ENCODE measurements around the gene MAIP1. TPM values are rescaled to one million over a fixed set of nuclear protein-coding genes. Genes with fewer than 3 reads are reported as not detected.

The MAIP1 gene
- total and polyA plus RNA-seq, 2 donors (not counting 1 experiment from before 2014, with no cell fraction given): 14.5 to 24.8 TPM

GRCh38 chr2:199914372-199914958 is 40.9 kb upstream of the MAIP1 start:
- Histone ChIP-seq H3K27ac (ENCODE audit: insufficient read depth, low read length) (no peak overlapping the region), H3K79me2 (ENCODE audit: control insufficient read depth, insufficient read depth, low read length) (peaks cover 66% of the 10 kb centered on the region), H4K20me1 (ENCODE audit: control insufficient read depth, extremely low read depth, insufficient read depth, low read length) (no peaks in the 10 kb centered on the region), H3K4me1 (ENCODE audit: control insufficient read depth, extremely low read depth, insufficient read depth, low read length) (no peaks in the 10 kb centered on the region), H3K9me3 (ENCODE audit: control insufficient read depth, insufficient read depth, low read depth, low read length) (no peaks in the 10 kb centered on the region), H3K4me2 (ENCODE audit: extremely low read depth, insufficient read depth, low read length) (no peak overlapping the region), H3K36me3 (ENCODE audit: control insufficient read depth, insufficient read depth, low read length) (peaks cover 1% of the 10 kb centered on the region), H3K27me3 (ENCODE audit: control insufficient read depth, insufficient read depth, low read length) (no peaks in the 10 kb centered on the region), H2AFZ (ENCODE audit: low read length) (no peak overlapping the region), H3K9ac (ENCODE audit: insufficient read depth, low read length) (no peak overlapping the region), H3K4me3 (replicated peaks in 1 of 4; ENCODE audit: control extremely low read depth in 1 of 4, insufficient read depth in 1 of 4, low read depth in 3 of 4, low read length in 4 of 4) (no peak overlapping the region)
- no peak for DNase-seq (ENCODE audit: low read depth in 2 of 2)
- TF ChIP-seq, protein P1, sequence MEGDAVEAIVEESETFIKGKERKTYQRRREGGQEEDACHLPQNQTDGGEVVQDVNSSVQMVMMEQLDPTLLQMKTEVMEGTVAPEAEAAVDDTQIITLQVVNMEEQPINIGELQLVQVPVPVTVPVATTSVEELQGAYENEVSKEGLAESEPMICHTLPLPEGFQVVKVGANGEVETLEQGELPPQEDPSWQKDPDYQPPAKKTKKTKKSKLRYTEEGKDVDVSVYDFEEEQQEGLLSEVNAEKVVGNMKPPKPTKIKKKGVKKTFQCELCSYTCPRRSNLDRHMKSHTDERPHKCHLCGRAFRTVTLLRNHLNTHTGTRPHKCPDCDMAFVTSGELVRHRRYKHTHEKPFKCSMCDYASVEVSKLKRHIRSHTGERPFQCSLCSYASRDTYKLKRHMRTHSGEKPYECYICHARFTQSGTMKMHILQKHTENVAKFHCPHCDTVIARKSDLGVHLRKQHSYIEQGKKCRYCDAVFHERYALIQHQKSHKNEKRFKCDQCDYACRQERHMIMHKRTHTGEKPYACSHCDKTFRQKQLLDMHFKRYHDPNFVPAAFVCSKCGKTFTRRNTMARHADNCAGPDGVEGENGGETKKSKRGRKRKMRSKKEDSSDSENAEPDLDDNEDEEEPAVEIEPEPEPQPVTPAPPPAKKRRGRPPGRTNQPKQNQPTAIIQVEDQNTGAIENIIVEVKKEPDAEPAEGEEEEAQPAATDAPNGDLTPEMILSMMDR (conservative IDR thresholded peaks at IDR 0.05 in 1 of 2, IDR thresholded peaks at IDR 0.05 in 1 of 2; ENCODE audit: low read depth in 1 of 2, low read length in 2 of 2): no peak
- TF ChIP-seq EZH2 (IDR thresholded peaks at IDR 0.05; ENCODE audit: low read length, missing control alignments): no peak

- no peaks in the 10 kb centered on the region for H4K20me1 ChIP-seq (ENCODE audit: control insufficient read depth, extremely low read depth, insufficient read depth, low read length)
- peaks cover 79% of the 10 kb centered on the region for H3K79me2 ChIP-seq (ENCODE audit: control insufficient read depth, insufficient read depth, low read length)
- H3K4me3 ChIP-seq (replicated peaks in 1 of 4; ENCODE audit: control extremely low read depth in 1 of 4, insufficient read depth in 1 of 4, low read depth in 3 of 4, low read length in 4 of 4): no peak overlapping the region
- peaks cover 1% of the 10 kb centered on the region for H3K36me3 ChIP-seq (ENCODE audit: control insufficient read depth, insufficient read depth, low read length)
- H3K27me3 ChIP-seq (ENCODE audit: control insufficient read depth, insufficient read depth, low read length): no peaks in the 10 kb centered on the region
- no peak overlapping the region for H2AFZ ChIP-seq (ENCODE audit: low read length)
- no peaks in the 10 kb centered on the region for H3K4me1 ChIP-seq (ENCODE audit: control insufficient read depth, extremely low read depth, insufficient read depth, low read length)
- no peak overlapping the region for H3K27ac ChIP-seq (ENCODE audit: insufficient read depth, low read length)
- no peaks in the 10 kb centered on the region for H3K9me3 ChIP-seq (ENCODE audit: control insufficient read depth, insufficient read depth, low read depth, low read length)
- no peak for DNase-seq (ENCODE audit: low read depth in 2 of 2)
- TF ChIP-seq, protein P1 (conservative IDR thresholded peaks at IDR 0.05 in 1 of 2, IDR thresholded peaks at IDR 0.05 in 1 of 2; ENCODE audit: low read depth in 1 of 2, low read length in 2 of 2): no peak
- TF ChIP-seq EZH2 (IDR thresholded peaks at IDR 0.05; ENCODE audit: low read length, missing control alignments): no peak
- no peak overlapping the region for H3K4me2 ChIP-seq (ENCODE audit: extremely low read depth, insufficient read depth, low read length)
- H3K9ac ChIP-seq (ENCODE audit: insufficient read depth, low read length): no peak overlapping the region
Observed at GRCh38 chr2:199916980-199917379, 38.4 kb upstream of the MAIP1 start.

DNA sequence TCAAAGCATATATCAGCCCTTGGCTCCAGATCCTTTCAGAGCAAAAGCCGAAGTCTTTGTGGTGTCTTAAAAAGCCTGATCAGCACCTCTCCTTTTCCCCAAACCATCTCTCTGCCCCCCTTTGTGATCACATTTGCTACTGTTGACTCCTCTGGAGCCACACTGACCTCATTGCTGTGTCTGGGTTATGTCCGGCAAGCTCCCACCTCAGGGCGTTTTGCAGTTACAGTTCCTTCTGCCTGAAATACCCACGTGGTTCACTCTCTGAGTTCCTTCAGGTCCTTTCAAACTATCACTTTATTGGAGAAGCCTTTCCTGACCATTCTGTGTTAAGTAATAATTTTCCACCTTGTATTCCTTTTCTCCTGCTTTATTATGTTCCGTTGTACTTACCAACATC is 32.5 kb upstream of the MAIP1 start:
- no peak for DNase-seq (ENCODE audit: low read depth in 2 of 2)
- H3K27ac ChIP-seq (ENCODE audit: insufficient read depth, low read length): no peak overlapping the region
- H4K20me1 ChIP-seq (ENCODE audit: control insufficient read depth, extremely low read depth, insufficient read depth, low read length): no peaks in the 10 kb centered on the region
- H3K9me3 ChIP-seq (ENCODE audit: control insufficient read depth, insufficient read depth, low read depth, low read length): no peaks in the 10 kb centered on the region
- H3K36me3 ChIP-seq (ENCODE audit: control insufficient read depth, insufficient read depth, low read length): no peaks in the 10 kb centered on the region
- no peak overlapping the region for H3K4me3 ChIP-seq (replicated peaks in 1 of 4; ENCODE audit: control extremely low read depth in 1 of 4, insufficient read depth in 1 of 4, low read depth in 3 of 4, low read length in 4 of 4)
- H3K4me1 ChIP-seq (ENCODE audit: control insufficient read depth, extremely low read depth, insufficient read depth, low read length): no peaks in the 10 kb centered on the region
- H2AFZ ChIP-seq (ENCODE audit: low read length): no peak overlapping the region
- no peak overlapping the region for H3K4me2 ChIP-seq (ENCODE audit: extremely low read depth, insufficient read depth, low read length)
- H3K27me3 ChIP-seq (ENCODE audit: control insufficient read depth, insufficient read depth, low read length): no peaks in the 10 kb centered on the region
- no peak for TF ChIP-seq EZH2 (IDR thresholded peaks at IDR 0.05; ENCODE audit: low read length, missing control alignments)
- TF ChIP-seq, protein P1 (conservative IDR thresholded peaks at IDR 0.05 in 1 of 2, IDR thresholded peaks at IDR 0.05 in 1 of 2; ENCODE audit: low read depth in 1 of 2, low read length in 2 of 2): no peak
- H3K79me2 ChIP-seq (ENCODE audit: control insufficient read depth, insufficient read depth, low read length): peaks cover 49% of the 10 kb centered on the region
- no peak overlapping the region for H3K9ac ChIP-seq (ENCODE audit: insufficient read depth, low read length)

All from fibroblast of lung (primary cell).